H1 (cell line): ENCODE results near the gene GALNT11.
"Not testable (repeated sequence)": the region's sequence is repeated elsewhere in the genome, so short reads cannot be mapped to it uniquely, and the experiment has no call there.

Experiments
- CREB1 ChIP-seq: IDR thresholded peaks from 2 replicates; pipeline ENCODE4 v1.6.1; 2012; ENCODE audit warnings: inconsistent platforms
- EZH2 ChIP-seq: fragments of 200-600 bp; sonication (generic); IDR thresholded peaks from 2 replicates; pipeline ENCODE4 v1.7.1; 2012; ENCODE audit warnings: low read depth, mild to moderate bottlenecking, moderate library complexity, low read length, inconsistent platforms; ENCODE audit not compliant: severe bottlenecking
- GABPA ChIP-seq: IDR thresholded peaks from 2 replicates; pipeline ENCODE4 v1.6.1; 2011; ENCODE audit warnings: mild to moderate bottlenecking, low read length, moderate library complexity, borderline replicate concordance; ENCODE audit not compliant: insufficient read depth
- KDM1A ChIP-seq: fragments of 200-600, 300-600 bp; sonication (generic); IDR thresholded peaks from 2 replicates; pipeline ENCODE4 v1.7.1; 2016; ENCODE audit warnings: mild to moderate bottlenecking, low read length, borderline replicate concordance
- POLR2A ChIP-seq, 2 experiments: IDR thresholded peaks; 1 replicate in 1 of 2; 2 replicates in 1 of 2; pipeline ENCODE4 v1.6.1; 2011; ENCODE audit warnings: low read depth in 2 of 2, low read length in 2 of 2, mild to moderate bottlenecking in 2 of 2; ENCODE audit errors: control extremely low read depth in 1 of 2
- TF ChIP-seq, protein P1 (sequence below), 3 experiments: IDR thresholded peaks; 1 replicate in 2 of 3; 2 replicates in 1 of 3; pipeline versions ENCODE4 v1.5.1 to v1.6.1; 2011; ENCODE audit warnings: low read length in 3 of 3, mild to moderate bottlenecking in 3 of 3, inconsistent platforms in 2 of 3, low read depth in 1 of 3, moderate library complexity in 1 of 3; ENCODE audit not compliant: insufficient read depth in 1 of 3; ENCODE audit errors: control extremely low read depth in 1 of 3

DNA sequence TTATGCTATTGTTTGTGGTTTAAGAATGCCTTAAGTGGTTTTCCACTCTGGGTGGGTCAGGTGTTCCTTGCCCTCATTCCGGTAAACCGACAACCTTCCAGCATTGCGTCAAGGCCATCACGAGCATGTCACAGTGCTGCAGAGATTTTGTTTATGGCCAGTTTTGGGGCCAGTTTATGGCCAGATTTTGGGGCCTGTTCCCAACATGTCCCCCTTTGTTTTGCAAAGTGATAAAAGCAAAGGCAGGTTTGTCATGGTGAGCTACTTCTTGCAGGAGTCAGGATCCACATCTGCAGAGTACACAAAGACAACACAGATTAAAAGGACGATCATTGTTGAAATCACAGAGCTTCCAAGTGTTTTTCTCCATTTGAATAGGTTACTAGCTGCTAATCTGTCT lies 12.9 kb downstream of the GALNT11 start:
- TF ChIP-seq KDM1A; GABPA; EZH2; POLR2A (IDR thresholded peaks at IDR 0.05; ENCODE audit: control extremely low read depth in 1 of 2, low read depth in 2 of 2, low read length in 2 of 2); CREB1: not testable (repeated sequence)
- TF ChIP-seq, protein P1, sequence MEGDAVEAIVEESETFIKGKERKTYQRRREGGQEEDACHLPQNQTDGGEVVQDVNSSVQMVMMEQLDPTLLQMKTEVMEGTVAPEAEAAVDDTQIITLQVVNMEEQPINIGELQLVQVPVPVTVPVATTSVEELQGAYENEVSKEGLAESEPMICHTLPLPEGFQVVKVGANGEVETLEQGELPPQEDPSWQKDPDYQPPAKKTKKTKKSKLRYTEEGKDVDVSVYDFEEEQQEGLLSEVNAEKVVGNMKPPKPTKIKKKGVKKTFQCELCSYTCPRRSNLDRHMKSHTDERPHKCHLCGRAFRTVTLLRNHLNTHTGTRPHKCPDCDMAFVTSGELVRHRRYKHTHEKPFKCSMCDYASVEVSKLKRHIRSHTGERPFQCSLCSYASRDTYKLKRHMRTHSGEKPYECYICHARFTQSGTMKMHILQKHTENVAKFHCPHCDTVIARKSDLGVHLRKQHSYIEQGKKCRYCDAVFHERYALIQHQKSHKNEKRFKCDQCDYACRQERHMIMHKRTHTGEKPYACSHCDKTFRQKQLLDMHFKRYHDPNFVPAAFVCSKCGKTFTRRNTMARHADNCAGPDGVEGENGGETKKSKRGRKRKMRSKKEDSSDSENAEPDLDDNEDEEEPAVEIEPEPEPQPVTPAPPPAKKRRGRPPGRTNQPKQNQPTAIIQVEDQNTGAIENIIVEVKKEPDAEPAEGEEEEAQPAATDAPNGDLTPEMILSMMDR (IDR thresholded peaks at IDR 0.05; ENCODE audit: control extremely low read depth in 1 of 3, insufficient read depth in 1 of 3, low read depth in 1 of 3, low read length in 3 of 3), result not testable (repeated sequence)
